HG03432 (cell line): ENCODE measurements around the gene ERFL.

Experiments
- ATAC-seq: cut with Tn5 transposase; IDR thresholded peaks from one replicate; pipeline ENCODE4 v1.9.1; 2021; ENCODE audit warnings: mild to moderate bottlenecking, moderate library complexity; ENCODE audit not compliant: unreplicated experiment

The ERFL gene

GRCh38 chr19:41861116-41861768, 67.0 kb downstream of the ERFL start:
- no peak for ATAC-seq

GRCh38 chr19:41860419-41861115, 67.7 kb downstream of the ERFL start:
- no peak for ATAC-seq

- ATAC-seq: peak; percentile 77
These were observed 68.4 kb downstream of the ERFL start, which contains the start of gene RPS19 for GRCh38 chr19:41859618-41860418. RPS19 (plus strand) TSS chr19:41860255; CDS start chr19:41860775, 520 bp downstream.

- ATAC-seq: no peak
These were observed 69.0 kb downstream of the ERFL start for GRCh38 chr19:41859213-41859617.
